Measurements from ENCODE around the gene UBE4B.
A peak's percentile ranks its signal among the peaks of the same experiment; 100 is the strongest.
"Not testable (repeated sequence)": the region's sequence is repeated elsewhere in the genome, so short reads cannot be mapped to it uniquely, and the experiment has no call there.

Gene UBE4B

DNA sequence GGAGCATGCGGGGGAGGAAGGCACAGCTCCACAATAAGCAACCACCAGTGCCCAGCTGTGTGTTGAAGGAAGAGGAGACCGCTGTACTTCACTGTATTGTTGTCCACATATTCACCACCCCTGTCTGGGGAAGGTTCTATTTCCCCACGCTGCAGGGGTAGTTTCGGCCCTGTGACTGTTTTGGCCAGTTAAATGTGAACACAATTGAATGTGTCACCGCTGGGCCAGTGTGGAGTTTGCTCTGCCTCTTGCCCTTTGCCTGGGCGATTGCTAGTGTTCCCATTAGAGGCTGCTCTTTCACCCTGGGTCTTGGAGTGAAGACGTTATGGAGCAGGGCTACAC lies 32.6 kb downstream of the UBE4B start:
- Histone ChIP-seq H2BK120ac (ENCODE audit: low read depth, low read length) (no peak overlapping the region), H3K27me3 (ENCODE audit: insufficient read depth, low read length, poor library complexity) (no peaks in the 10 kb centered on the region), H3K23ac (ENCODE audit: low read length) (no peak overlapping the region), H2BK15ac (replicated peaks; ENCODE audit: low read depth) (no peak overlapping the region), H3K4me2 (ENCODE audit: low read length) (no peak overlapping the region), H2AK5ac (ENCODE audit: low read length) (no peak overlapping the region), H3K18ac (ENCODE audit: low read length) (no peak overlapping the region), H3K4me1 (ENCODE audit: control insufficient read depth, low read depth, low read length) (no peaks in the 10 kb centered on the region), H3K79me2 (ENCODE audit: control insufficient read depth, insufficient read depth, low read length) (peaks cover 8% of the 10 kb centered on the region), H3K9ac (ENCODE audit: low read length) (no peak overlapping the region), H3K4me3 (ENCODE audit: low read length) (no peak overlapping the region), H3K4ac (ENCODE audit: low read depth, low read length) (no peak overlapping the region), H3K27ac (ENCODE audit: low read depth, low read length) (no peak overlapping the region), H4K5ac (ENCODE audit: low read length) (no peak overlapping the region), H3K79me1 (ENCODE audit: low read length) (peaks cover 5% of the 10 kb centered on the region), H2BK5ac (ENCODE audit: low read length) (no peak overlapping the region), H4K8ac (ENCODE audit: low read depth, low read length) (no peak overlapping the region), H3K36me3 (ENCODE audit: control insufficient read depth, insufficient read depth, low read length) (no peaks in the 10 kb centered on the region), H3K56ac (ENCODE audit: low read length) (no peak overlapping the region)
- DNase-seq = peak; percentile 43
- WGBS (ENCODE audit: extremely low coverage, insufficient coverage, low lambda C conversion rate) = no CpG with 5 or more reads among the region's 7 CpGs

DNA sequence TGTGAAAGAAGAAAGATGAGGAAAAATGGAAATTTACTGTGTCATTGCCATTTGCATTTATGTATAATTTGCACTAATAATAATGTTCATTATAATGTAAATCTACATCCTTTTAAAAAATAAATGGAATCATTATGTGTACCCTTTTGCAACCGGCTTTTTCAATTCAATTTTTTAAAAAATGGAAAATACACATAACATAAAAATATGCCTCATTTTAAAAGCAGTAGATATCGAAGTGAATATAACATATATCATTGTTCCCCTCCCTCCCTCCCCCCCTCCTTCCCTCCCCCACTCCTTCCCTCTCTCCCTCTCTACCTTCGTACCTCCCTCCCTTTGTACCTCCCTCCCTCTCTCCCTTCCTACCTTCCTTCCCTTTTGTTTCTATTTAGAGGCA lies 33.0 kb downstream of the UBE4B start:
- H3K4me1 ChIP-seq (ENCODE audit: control insufficient read depth, low read depth, low read length) = no peaks in the 10 kb centered on the region
- no CpG with 5 or more reads among the region's 3 CpGs for WGBS (ENCODE audit: extremely low coverage, insufficient coverage, low lambda C conversion rate)
- DNase-seq = no peak
- peaks cover 8% of the 10 kb centered on the region for H3K79me2 ChIP-seq (ENCODE audit: control insufficient read depth, insufficient read depth, low read length)
- H4K8ac ChIP-seq (ENCODE audit: low read depth, low read length) = no peak overlapping the region
- no peak overlapping the region for H3K27ac ChIP-seq (ENCODE audit: low read depth, low read length)
- H2BK120ac ChIP-seq (ENCODE audit: low read depth, low read length) = no peak overlapping the region
- no peak overlapping the region for H3K56ac ChIP-seq (ENCODE audit: low read length)
- H2AK5ac ChIP-seq (ENCODE audit: low read length) = no peak overlapping the region
- H3K27me3 ChIP-seq (ENCODE audit: insufficient read depth, low read length, poor library complexity) = no peaks in the 10 kb centered on the region
- H2BK15ac ChIP-seq (replicated peaks; ENCODE audit: low read depth) = no peak overlapping the region
- no peak overlapping the region for H2BK5ac ChIP-seq (ENCODE audit: low read length)
- no peak overlapping the region for H3K4me3 ChIP-seq (ENCODE audit: low read length)
- H3K36me3 ChIP-seq (ENCODE audit: control insufficient read depth, insufficient read depth, low read length) = no peaks in the 10 kb centered on the region
- no peak overlapping the region for H3K4me2 ChIP-seq (ENCODE audit: low read length)
- H3K4ac ChIP-seq (ENCODE audit: low read depth, low read length) = no peak overlapping the region
- no peak overlapping the region for H3K9ac ChIP-seq (ENCODE audit: low read length)
- H3K18ac ChIP-seq (ENCODE audit: low read length) = no peak overlapping the region
- no peak overlapping the region for H3K23ac ChIP-seq (ENCODE audit: low read length)
- H3K79me1 ChIP-seq (ENCODE audit: low read length) = peaks cover 5% of the 10 kb centered on the region
- no peak overlapping the region for H4K5ac ChIP-seq (ENCODE audit: low read length)

DNA sequence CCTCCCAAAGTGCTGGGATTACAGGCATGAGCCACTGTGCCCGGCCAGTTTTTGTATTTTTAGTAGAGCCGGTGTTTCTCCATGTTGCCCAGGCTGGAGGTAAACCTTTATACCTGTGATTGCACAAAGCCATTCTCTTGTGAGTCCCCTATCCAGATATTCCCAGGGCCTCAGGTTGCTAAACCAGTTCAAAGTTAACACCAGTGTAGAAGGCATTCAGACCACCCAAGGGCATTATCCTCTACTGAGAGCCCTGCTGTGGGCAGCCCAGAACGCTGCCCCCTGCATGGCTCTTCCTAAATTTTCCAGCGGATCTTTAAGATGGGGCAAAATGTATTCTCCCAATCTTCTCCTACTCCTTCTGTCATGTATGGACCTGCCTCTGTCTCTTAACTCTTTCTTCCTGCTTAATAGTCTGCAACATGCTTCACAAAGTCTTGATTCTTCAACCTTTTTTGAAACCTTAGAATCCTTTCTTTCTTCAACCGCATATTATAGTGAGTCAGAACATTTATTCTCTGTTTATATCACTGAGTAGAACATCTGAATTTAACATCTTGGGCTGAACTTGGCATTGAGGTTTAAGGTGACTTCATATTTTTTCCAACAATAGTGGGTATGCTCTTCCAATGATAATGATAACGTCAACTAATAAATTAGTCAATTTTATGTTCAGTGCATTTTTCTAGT lies 36.0 kb downstream of the UBE4B start:
- Histone ChIP-seq H2AK5ac (ENCODE audit: low read length) (no peak overlapping the region), H2BK120ac (ENCODE audit: low read depth, low read length) (no peak overlapping the region), H2BK5ac (ENCODE audit: low read length) (no peak overlapping the region), H3K27me3 (ENCODE audit: insufficient read depth, low read length, poor library complexity) (no peaks in the 10 kb centered on the region), H3K9ac (ENCODE audit: low read length) (no peak overlapping the region), H3K56ac (ENCODE audit: low read length) (no peak overlapping the region), H3K79me2 (ENCODE audit: control insufficient read depth, insufficient read depth, low read length) (peaks cover 8% of the 10 kb centered on the region), H3K18ac (ENCODE audit: low read length) (no peak overlapping the region), H3K4me2 (ENCODE audit: low read length) (no peak overlapping the region), H4K5ac (ENCODE audit: low read length) (no peak overlapping the region), H2BK15ac (replicated peaks; ENCODE audit: low read depth) (no peak overlapping the region), H3K27ac (ENCODE audit: low read depth, low read length) (no peak overlapping the region), H3K4me3 (ENCODE audit: low read length) (no peak overlapping the region), H3K4me1 (ENCODE audit: control insufficient read depth, low read depth, low read length) (no peaks in the 10 kb centered on the region), H3K36me3 (ENCODE audit: control insufficient read depth, insufficient read depth, low read length) (no peaks in the 10 kb centered on the region), H4K8ac (ENCODE audit: low read depth, low read length) (no peak overlapping the region), H3K23ac (ENCODE audit: low read length) (no peak overlapping the region), H3K4ac (ENCODE audit: low read depth, low read length) (no peak overlapping the region), H3K79me1 (ENCODE audit: low read length) (peaks cover 6% of the 10 kb centered on the region)
- WGBS (ENCODE audit: extremely low coverage, insufficient coverage, low lambda C conversion rate) = no CpG with 5 or more reads among the region's 6 CpGs
- DNase-seq = peak; percentile 50

DNA sequence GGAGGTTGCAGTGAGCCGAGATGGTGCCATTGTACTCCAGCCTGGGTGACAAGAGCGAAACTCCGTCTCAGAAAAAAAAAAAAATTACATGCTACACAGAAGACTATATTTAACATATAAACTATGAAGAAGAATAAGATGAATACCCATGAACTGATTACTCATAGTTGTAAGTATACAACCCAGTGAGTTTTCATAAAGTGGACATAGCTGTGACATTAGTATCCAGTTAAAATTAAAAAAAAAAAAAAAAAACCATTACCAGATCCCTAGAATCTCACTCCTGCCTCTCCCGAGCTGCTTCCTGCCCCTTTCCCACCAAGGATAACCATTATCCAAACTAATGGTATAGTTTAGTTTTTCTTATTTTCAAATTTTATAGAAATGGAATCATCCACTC lies 37.4 kb downstream of the UBE4B start:
- Histone ChIP-seq H3K4me1 (ENCODE audit: control insufficient read depth, low read depth, low read length) (no peaks in the 10 kb centered on the region), H3K79me1 (ENCODE audit: low read length) (peaks cover 9% of the 10 kb centered on the region), H2BK120ac (ENCODE audit: low read depth, low read length) (no peak overlapping the region), H3K9ac (ENCODE audit: low read length) (no peak overlapping the region), H3K4me2 (ENCODE audit: low read length) (no peak overlapping the region), H3K27ac (ENCODE audit: low read depth, low read length) (no peak overlapping the region), H3K4me3 (ENCODE audit: low read length) (no peak overlapping the region), H3K36me3 (ENCODE audit: control insufficient read depth, insufficient read depth, low read length) (no peaks in the 10 kb centered on the region), H3K27me3 (ENCODE audit: insufficient read depth, low read length, poor library complexity) (no peaks in the 10 kb centered on the region), H3K18ac (ENCODE audit: low read length) (no peak overlapping the region), H2BK15ac (replicated peaks; ENCODE audit: low read depth) (no peak overlapping the region), H3K56ac (ENCODE audit: low read length) (no peak overlapping the region), H3K79me2 (ENCODE audit: control insufficient read depth, insufficient read depth, low read length) (peaks cover 2% of the 10 kb centered on the region), H4K5ac (ENCODE audit: low read length) (no peak overlapping the region), H3K23ac (ENCODE audit: low read length) (no peak overlapping the region), H2BK5ac (ENCODE audit: low read length) (no peak overlapping the region), H2AK5ac (ENCODE audit: low read length) (no peak overlapping the region), H4K8ac (ENCODE audit: low read depth, low read length) (no peak overlapping the region), H3K4ac (ENCODE audit: low read depth, low read length) (no peak overlapping the region)
- no CpG with 5 or more reads among the region's 4 CpGs for WGBS (ENCODE audit: extremely low coverage, insufficient coverage, low lambda C conversion rate)
- no peak for DNase-seq

DNA sequence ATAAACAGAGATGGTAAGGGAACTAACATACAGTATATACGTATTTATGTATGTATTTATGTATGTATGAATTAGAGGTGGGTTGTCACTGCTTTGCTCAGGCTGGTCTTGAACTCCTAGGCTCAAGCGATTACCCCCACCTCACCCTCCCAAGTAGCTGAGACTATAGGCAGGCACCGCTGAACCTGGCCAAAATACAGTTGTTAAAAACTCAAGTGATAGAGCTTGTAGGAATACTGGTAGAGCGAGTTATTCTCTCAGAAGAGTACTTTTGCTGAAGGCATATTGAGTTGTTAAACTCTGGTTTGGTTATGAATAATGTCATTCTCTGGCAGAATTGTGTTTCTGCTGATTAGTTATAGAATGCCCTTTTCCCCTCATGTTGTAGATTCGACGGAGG lies 38.9 kb downstream of the UBE4B start:
- no peak for DNase-seq
- Histone ChIP-seq H3K27me3 (ENCODE audit: insufficient read depth, low read length, poor library complexity) (no peaks in the 10 kb centered on the region), H3K79me1 (ENCODE audit: low read length) (peaks cover 10% of the 10 kb centered on the region), H4K5ac (ENCODE audit: low read length) (no peak overlapping the region), H2BK120ac (ENCODE audit: low read depth, low read length) (no peak overlapping the region), H3K23ac (ENCODE audit: low read length) (no peak overlapping the region), H3K27ac (ENCODE audit: low read depth, low read length) (no peak overlapping the region), H3K79me2 (ENCODE audit: control insufficient read depth, insufficient read depth, low read length) (no peaks in the 10 kb centered on the region), H3K9ac (ENCODE audit: low read length) (no peak overlapping the region), H3K4ac (ENCODE audit: low read depth, low read length) (no peak overlapping the region), H2AK5ac (ENCODE audit: low read length) (no peak overlapping the region), H3K4me1 (ENCODE audit: control insufficient read depth, low read depth, low read length) (no peaks in the 10 kb centered on the region), H3K56ac (ENCODE audit: low read length) (no peak overlapping the region), H3K4me3 (ENCODE audit: low read length) (no peak overlapping the region), H2BK5ac (ENCODE audit: low read length) (no peak overlapping the region), H3K4me2 (ENCODE audit: low read length) (no peak overlapping the region), H2BK15ac (replicated peaks; ENCODE audit: low read depth) (no peak overlapping the region), H3K18ac (ENCODE audit: low read length) (no peak overlapping the region), H4K8ac (ENCODE audit: low read depth, low read length) (no peak overlapping the region), H3K36me3 (ENCODE audit: control insufficient read depth, insufficient read depth, low read length) (no peaks in the 10 kb centered on the region)
- no CpG with 5 or more reads among the region's 6 CpGs for WGBS (ENCODE audit: extremely low coverage, insufficient coverage, low lambda C conversion rate)

DNA sequence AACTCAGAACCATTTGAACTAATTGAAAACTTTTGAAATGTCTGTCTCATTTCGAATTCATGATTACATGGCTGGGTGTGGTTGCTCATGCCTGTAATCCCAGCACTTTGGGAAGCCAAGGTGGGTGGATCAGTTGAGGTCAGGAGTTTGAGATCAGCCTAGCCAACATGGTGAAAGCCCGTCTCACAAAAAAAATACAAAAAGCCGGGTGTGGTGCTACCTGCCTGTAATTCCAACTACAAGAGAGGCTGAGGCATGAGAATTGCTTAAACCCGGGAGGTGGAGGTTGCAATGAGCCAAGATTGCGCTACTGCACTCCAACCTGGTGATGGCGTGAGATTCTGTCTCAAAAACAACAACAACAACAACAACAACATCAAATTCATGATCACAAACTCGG lies 40.6 kb downstream of the UBE4B start:
- not testable (repeated sequence) for H2BK5ac ChIP-seq (ENCODE audit: low read length); H2AK5ac ChIP-seq (ENCODE audit: low read length); DNase-seq; H3K27ac ChIP-seq (ENCODE audit: low read depth, low read length); H4K8ac ChIP-seq (ENCODE audit: low read depth, low read length); H3K56ac ChIP-seq (ENCODE audit: low read length); H3K27me3 ChIP-seq (ENCODE audit: insufficient read depth, low read length, poor library complexity); H3K36me3 ChIP-seq (ENCODE audit: control insufficient read depth, insufficient read depth, low read length); H4K5ac ChIP-seq (ENCODE audit: low read length); H3K79me2 ChIP-seq (ENCODE audit: control insufficient read depth, insufficient read depth, low read length); H3K4me1 ChIP-seq (ENCODE audit: control insufficient read depth, low read depth, low read length); H3K9ac ChIP-seq (ENCODE audit: low read length); H2BK120ac ChIP-seq (ENCODE audit: low read depth, low read length); H3K4me3 ChIP-seq (ENCODE audit: low read length); H2BK15ac ChIP-seq (replicated peaks; ENCODE audit: low read depth); H3K23ac ChIP-seq (ENCODE audit: low read length); H3K4ac ChIP-seq (ENCODE audit: low read depth, low read length); H3K4me2 ChIP-seq (ENCODE audit: low read length); H3K18ac ChIP-seq (ENCODE audit: low read length)
- no CpG with 5 or more reads among the region's 7 CpGs for WGBS (ENCODE audit: extremely low coverage, insufficient coverage, low lambda C conversion rate)
- peaks cover 11% of the 10 kb centered on the region for H3K79me1 ChIP-seq (ENCODE audit: low read length)

All from mesendoderm (in vitro differentiated cells).